ENCODE results near the gene ABLIM2. TPM values are rescaled to one million over a fixed set of nuclear protein-coding genes. Genes with fewer than 3 reads are reported as not detected.

Gene ABLIM2
- total RNA-seq, 4 donors from 2014 or later: 9.2 to 24.0 (median 12.3) TPM

GRCh38 chr4:8129136-8129535 lies 29.5 kb downstream of the ABLIM2 start:
- intact Hi-C loops (cut with DNase I): no loop called here
- TF ChIP-seq CTCF (IDR thresholded peaks at IDR 0.05): no peak
- TF ChIP-seq POLR2A (IDR thresholded peaks at IDR 0.05): no peak

GRCh38 chr4:8128100-8128856 lies 30.3 kb downstream of the ABLIM2 start:
- Histone ChIP-seq H3K27ac (no peak overlapping the region), H3K4me1 (no peaks in the 10 kb centered on the region), H3K36me3 (no peaks in the 10 kb centered on the region), H3K4me3 (replicated peaks in 1 of 3) (no peak overlapping the region), H3K9me3 (no peaks in the 10 kb centered on the region), H3K27me3 (no peaks in the 10 kb centered on the region)
- TF ChIP-seq POLR2A (IDR thresholded peaks at IDR 0.05) (no peak), CTCF (IDR thresholded peaks at IDR 0.05) (no peak)
- 89 to 92% methylated on average over 19 of the region's 19 CpGs for WGBS, 2 donors
- no peak for DNase-seq
- intact Hi-C loops (cut with DNase I): no loop called here

More at GRCh38 chr4:8129136-8129535, 29.5 kb downstream of the ABLIM2 start:
- 96% methylated on average over 11 of the region's 11 CpGs for WGBS, 2 donors
- H3K27ac ChIP-seq: no peak overlapping the region
- no peak overlapping the region for H3K4me3 ChIP-seq (replicated peaks in 1 of 3)
- no peaks in the 10 kb centered on the region for H3K4me1 ChIP-seq
- no peaks in the 10 kb centered on the region for H3K36me3 ChIP-seq
- DNase-seq: no peak
- H3K27me3 ChIP-seq: no peaks in the 10 kb centered on the region
- no peaks in the 10 kb centered on the region for H3K9me3 ChIP-seq

- intact Hi-C loops (cut with DNase I): no loop called here
- WGBS, 2 donors: 89 to 95% methylated on average over 17 to 24 of the region's 29 CpGs
- no peaks in the 10 kb centered on the region for H3K27me3 ChIP-seq
- no peak overlapping the region for H3K27ac ChIP-seq
- H3K9me3 ChIP-seq: no peaks in the 10 kb centered on the region
- no peaks in the 10 kb centered on the region for H3K4me1 ChIP-seq
- TF ChIP-seq CTCF (IDR thresholded peaks at IDR 0.05): no peak
- no peak overlapping the region for H3K4me3 ChIP-seq (replicated peaks in 1 of 3)
- no peak for DNase-seq
- H3K36me3 ChIP-seq: no peaks in the 10 kb centered on the region
These were observed 31.4 kb downstream of the ABLIM2 start for GRCh38 chr4:8127051-8127826.

GRCh38 chr4:8126523-8126922 lies 32.1 kb downstream of the ABLIM2 start:
- Histone ChIP-seq H3K36me3 (no peaks in the 10 kb centered on the region), H3K4me1 (peaks cover 0 to 4% of the 10 kb centered on the region in 2 donors), H3K4me3 (replicated peaks in 1 of 3) (no peak overlapping the region), H3K9me3 (no peaks in the 10 kb centered on the region), H3K27ac (no peak overlapping the region), H3K27me3 (no peaks in the 10 kb centered on the region)
- WGBS, 2 donors: 93 to 94% methylated on average over 10 to 13 of the region's 13 CpGs
- DNase-seq: no peak
- no peak for TF ChIP-seq CTCF (IDR thresholded peaks at IDR 0.05)
- no peak for TF ChIP-seq POLR2A (IDR thresholded peaks at IDR 0.05)
- intact Hi-C loops (cut with DNase I): no loop called here

- Histone ChIP-seq H3K27ac (no peak overlapping the region), H3K4me1 (peaks cover 8 to 13% of the 10 kb centered on the region in 2 donors), H3K36me3 (no peaks in the 10 kb centered on the region), H3K4me3 (replicated peaks in 1 of 3) (no peak overlapping the region), H3K27me3 (no peaks in the 10 kb centered on the region), H3K9me3 (no peaks in the 10 kb centered on the region)
- no peak for DNase-seq
- WGBS, 2 donors: 82 to 86% methylated on average over 4 to 9 of the region's 20 CpGs
- TF ChIP-seq CTCF (IDR thresholded peaks at IDR 0.05) (no peak), POLR2A (IDR thresholded peaks at IDR 0.05) (no peak)
- intact Hi-C loops (cut with DNase I): no loop called here
These were observed 33.0 kb downstream of the ABLIM2 start for GRCh38 chr4:8125526-8126056.
